GM15510 (cell line): ENCODE results near the gene PCLO.

Experiments used
- POLR2A ChIP-seq: IDR thresholded peaks from 3 replicates; pipeline ENCODE4 v1.6.1; 2011; ENCODE audit warnings: borderline replicate concordance; ENCODE audit not compliant: insufficient read length; ENCODE audit errors: extremely low read depth

PCLO gene

DNA sequence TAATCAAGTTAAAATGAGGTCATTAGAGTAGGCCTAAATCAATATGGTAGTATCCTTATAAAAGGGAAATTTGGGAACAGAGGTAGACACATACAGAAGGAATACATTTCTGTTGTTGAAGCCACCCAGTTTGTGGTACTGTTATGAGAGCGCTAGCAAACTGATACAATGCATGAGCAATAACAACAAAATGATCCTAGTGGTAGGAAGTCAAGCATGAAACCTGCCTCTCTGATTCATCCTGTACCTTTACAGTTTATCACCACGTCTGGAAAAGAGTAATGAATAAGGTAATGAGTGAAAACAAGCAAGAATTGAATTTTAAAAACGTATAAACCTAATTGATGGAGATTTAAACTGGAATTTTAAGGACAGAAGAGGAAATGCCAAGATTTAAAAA, 217.2 kb downstream of the PCLO start:
- TF ChIP-seq POLR2A = no peak

DNA sequence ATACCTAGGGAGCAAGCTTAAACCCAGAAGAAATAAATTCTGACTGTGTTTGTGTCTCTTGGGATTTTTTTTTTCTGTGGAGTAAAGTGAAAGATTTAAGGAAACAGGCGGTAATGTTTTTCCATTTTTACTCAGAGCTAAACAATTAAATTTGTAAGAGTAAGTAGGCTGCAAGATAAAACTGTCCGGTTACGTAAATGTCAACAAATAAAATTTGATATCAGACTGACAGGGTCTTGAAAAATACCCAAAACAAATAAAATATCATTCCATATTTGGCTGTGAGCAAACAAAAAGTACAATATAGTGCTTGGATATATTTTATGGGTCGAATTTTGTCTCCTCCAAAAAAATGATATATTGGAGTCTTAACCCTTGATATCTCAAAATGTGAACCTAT, 217.6 kb downstream of the PCLO start:
- TF ChIP-seq POLR2A = no peak

- TF ChIP-seq POLR2A = no peak
Observed at GRCh38 chr7:82932516-82932915, 230.2 kb downstream of the PCLO start.

GRCh38 chr7:82926477-82926876, 236.2 kb downstream of the PCLO start:
- no peak for TF ChIP-seq POLR2A

DNA sequence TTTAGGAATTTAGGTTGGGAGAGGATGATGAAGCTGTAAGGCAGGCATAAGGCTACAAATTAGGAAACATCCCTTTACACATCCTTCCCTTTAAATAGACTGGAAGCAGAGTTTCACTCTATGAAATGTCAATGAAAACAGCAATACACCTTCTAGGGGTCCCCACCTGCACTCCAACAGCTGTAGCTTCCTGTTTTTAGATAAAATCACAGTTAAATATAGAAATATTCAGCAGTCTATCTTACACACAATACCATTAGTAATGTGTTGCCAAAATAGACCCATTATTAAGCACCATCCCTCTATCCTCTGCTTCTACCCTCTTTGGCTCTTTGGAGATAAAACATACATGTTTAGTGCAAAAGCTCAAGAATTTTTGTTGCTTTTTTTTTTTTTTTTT, 237.4 kb downstream of the PCLO start:
- TF ChIP-seq POLR2A = no peak

GRCh38 chr7:82906502-82906901, 256.2 kb downstream of the PCLO start:
- TF ChIP-seq POLR2A = no peak

GRCh38 chr7:82904871-82905270, 257.8 kb downstream of the PCLO start:
- TF ChIP-seq POLR2A = no peak

- TF ChIP-seq POLR2A = no peak
Observed at GRCh38 chr7:82897500-82897899, 265.2 kb downstream of the PCLO start.

GRCh38 chr7:82886324-82886723, 276.4 kb downstream of the PCLO start:
- no peak for TF ChIP-seq POLR2A

DNA sequence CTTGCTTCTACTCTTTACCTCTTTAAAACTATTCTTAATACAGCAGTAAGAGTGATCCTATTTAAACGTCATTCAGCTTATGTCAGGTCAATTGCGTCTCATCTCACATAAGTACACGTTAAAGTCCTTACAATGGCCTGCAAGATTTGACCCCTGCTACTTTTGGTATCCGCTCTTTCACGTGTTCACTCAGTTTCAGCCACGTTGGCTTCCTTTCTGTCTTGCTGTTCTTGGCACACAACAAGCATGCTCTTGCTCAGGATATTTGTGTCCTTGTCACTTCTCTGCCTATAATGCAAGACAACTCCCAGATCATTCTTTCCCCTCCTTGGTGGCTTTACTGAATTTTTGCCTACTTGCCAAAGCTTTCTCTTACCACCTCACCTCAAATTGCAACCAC, 296.8 kb downstream of the PCLO start:
- no peak for TF ChIP-seq POLR2A

GRCh38 chr7:82859106-82859850, 303.4 kb downstream of the PCLO start:
- TF ChIP-seq POLR2A = no peak

GRCh38 chr7:82851121-82851520, 311.6 kb downstream of the PCLO start:
- TF ChIP-seq POLR2A = no peak

GRCh38 chr7:82841828-82842227, 320.9 kb downstream of the PCLO start:
- no peak for TF ChIP-seq POLR2A

DNA sequence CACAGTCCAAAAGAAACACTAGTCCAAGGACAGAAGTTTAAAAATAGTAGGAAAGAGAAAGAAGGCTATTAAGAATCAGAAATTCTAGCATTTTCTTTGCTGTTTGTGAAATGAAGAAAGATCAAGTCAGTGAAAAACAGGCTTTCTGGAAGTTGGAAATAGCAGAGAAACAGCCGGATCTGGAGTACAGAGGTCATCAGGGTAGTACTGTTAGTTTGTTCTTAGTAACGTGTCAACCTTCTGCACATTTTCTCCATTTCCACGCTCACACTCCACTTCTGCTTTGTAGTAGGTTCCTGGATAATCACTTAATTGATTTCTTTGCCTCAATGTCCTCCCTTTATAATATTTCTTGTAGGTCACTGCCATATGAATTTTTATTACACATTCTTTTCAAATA, 322.6 kb downstream of the PCLO start:
- TF ChIP-seq POLR2A = no peak

DNA sequence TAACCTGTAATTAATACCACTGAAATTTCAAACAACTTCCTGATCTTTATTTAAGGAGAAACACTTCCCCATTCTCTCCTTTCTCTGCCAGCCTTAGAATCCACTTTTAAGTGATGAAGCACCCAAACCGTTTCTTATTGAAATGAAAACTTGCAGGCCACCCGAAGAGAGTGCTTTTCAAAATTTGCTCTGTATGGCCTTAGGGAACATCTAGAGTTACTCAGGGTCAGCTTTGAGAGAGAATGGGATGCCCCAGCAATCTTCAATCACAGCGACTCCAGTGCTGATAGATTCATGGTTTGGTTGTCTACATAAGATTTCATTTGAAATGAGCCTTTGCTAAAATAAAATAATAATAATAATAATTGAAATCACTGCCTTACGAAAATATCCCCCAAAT, 323.1 kb downstream of the PCLO start:
- TF ChIP-seq POLR2A = no peak

DNA sequence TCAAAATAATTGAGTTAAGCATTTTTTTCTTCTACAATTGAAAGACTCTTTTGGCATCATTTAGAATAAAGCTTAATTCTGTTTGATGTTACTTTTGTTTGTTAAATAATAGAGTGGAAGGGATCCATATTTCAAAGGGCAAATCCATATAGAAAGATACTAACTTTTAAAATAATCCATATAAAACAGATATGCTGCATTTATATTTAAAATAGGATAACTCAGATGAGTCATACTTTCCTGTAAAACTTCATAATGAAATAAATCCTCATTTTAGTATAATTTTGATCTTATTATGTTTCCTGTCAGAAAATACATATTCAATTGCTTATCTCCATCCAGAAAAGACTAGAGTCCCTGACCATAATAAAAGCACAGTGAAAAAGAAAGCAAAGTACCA, 323.6 kb downstream of the PCLO start:
- no peak for TF ChIP-seq POLR2A

DNA sequence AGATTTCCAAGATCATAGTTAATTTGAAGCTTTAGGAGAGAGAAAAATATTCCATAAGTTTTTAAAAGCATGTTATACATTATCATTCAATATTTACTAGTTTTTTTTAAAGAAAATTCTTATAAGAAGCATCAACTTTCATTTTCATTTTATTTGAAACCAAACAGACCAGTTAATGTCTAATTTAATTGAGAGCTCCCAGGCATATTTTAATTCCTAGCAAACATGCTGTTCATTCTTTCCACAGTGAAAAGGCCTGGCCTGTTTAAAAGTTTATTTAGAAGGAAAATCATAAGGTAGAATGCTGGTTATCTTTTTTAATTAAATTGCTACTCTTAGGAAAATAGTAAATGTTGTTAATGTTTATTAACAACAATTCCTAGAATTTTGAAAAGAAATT, 324.4 kb downstream of the PCLO start:
- TF ChIP-seq POLR2A = no peak
